PFSK-1 (cell line): Measurements from ENCODE around the gene TMEM120B.

Experiments used
- FOXP2 ChIP-seq: optimal IDR thresholded peaks from 2 replicates; pipeline ENCODE3; 2011; ENCODE audit warnings: borderline replicate concordance, control low read depth, inconsistent platforms; ENCODE audit not compliant: insufficient read depth; ENCODE audit errors: extremely low read length, extremely low read depth
- POLR2AphosphoS5 ChIP-seq: IDR thresholded peaks from 2 replicates; pipeline ENCODE4 v1.6.1; 2012; ENCODE audit warnings: low read depth, mild to moderate bottlenecking, control low read depth, low read length, moderate library complexity
- SIN3A ChIP-seq: IDR thresholded peaks from 2 replicates; pipeline ENCODE4 v1.6.1; 2012; ENCODE audit warnings: mild to moderate bottlenecking, low read length, moderate library complexity, borderline replicate concordance; ENCODE audit not compliant: insufficient read depth
- TAF1 ChIP-seq: IDR thresholded peaks from 2 replicates; pipeline ENCODE4 v1.6.1; 2012; ENCODE audit warnings: low read length, control low read depth, borderline replicate concordance; ENCODE audit not compliant: insufficient read depth
- TF ChIP-seq, protein P1 (sequence below), 2 experiments: IDR thresholded peaks; 2 replicates each; pipeline versions ENCODE4 v1.6.1 to v1.8.0; 2011 to 2012; ENCODE audit warnings: low read depth in 2 of 2, low read length in 2 of 2, control low read depth in 1 of 2, inconsistent platforms in 1 of 2, mild to moderate bottlenecking in 1 of 2, moderate library complexity in 1 of 2; ENCODE audit not compliant: insufficient read depth in 1 of 2

Gene TMEM120B

GRCh38 chr12:121740847-121741246 lies 28.3 kb downstream of the TMEM120B start:
- TF ChIP-seq TAF1 (no peak), FOXP2 (no peak)
- TF ChIP-seq, protein P1, sequence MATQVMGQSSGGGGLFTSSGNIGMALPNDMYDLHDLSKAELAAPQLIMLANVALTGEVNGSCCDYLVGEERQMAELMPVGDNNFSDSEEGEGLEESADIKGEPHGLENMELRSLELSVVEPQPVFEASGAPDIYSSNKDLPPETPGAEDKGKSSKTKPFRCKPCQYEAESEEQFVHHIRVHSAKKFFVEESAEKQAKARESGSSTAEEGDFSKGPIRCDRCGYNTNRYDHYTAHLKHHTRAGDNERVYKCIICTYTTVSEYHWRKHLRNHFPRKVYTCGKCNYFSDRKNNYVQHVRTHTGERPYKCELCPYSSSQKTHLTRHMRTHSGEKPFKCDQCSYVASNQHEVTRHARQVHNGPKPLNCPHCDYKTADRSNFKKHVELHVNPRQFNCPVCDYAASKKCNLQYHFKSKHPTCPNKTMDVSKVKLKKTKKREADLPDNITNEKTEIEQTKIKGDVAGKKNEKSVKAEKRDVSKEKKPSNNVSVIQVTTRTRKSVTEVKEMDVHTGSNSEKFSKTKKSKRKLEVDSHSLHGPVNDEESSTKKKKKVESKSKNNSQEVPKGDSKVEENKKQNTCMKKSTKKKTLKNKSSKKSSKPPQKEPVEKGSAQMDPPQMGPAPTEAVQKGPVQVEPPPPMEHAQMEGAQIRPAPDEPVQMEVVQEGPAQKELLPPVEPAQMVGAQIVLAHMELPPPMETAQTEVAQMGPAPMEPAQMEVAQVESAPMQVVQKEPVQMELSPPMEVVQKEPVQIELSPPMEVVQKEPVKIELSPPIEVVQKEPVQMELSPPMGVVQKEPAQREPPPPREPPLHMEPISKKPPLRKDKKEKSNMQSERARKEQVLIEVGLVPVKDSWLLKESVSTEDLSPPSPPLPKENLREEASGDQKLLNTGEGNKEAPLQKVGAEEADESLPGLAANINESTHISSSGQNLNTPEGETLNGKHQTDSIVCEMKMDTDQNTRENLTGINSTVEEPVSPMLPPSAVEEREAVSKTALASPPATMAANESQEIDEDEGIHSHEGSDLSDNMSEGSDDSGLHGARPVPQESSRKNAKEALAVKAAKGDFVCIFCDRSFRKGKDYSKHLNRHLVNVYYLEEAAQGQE (IDR thresholded peaks at IDR 0.05; ENCODE audit: insufficient read depth in 1 of 2, low read depth in 2 of 2, low read length in 2 of 2), result no peak

DNA sequence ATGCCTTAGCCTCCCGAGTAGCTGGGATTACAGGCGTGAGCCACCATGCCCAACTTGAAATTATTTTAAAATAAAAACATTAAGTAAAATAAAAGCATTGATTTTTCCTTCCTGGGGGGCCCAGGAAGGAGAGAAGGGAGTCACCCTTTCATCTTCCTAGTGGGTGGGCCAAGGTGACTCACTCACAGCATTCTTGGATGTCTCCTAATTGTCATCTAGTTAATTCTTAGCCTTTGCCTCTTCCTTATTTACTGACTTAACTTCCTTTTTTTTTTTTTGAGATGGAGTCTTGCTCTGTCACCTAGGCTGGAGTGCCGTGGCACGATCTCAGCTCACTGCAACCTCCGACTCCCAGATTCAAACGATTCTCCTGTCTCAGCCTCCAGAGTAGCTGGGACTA lies 29.2 kb downstream of the TMEM120B start:
- TF ChIP-seq POLR2AphosphoS5, result no peak
- TF ChIP-seq TAF1, result no peak
- TF ChIP-seq, protein P1 (IDR thresholded peaks at IDR 0.05; ENCODE audit: insufficient read depth in 1 of 2, low read depth in 2 of 2, low read length in 2 of 2), result no peak
- no peak for TF ChIP-seq FOXP2
- TF ChIP-seq SIN3A, result no peak

- no peak for TF ChIP-seq POLR2AphosphoS5
- TF ChIP-seq TAF1, result no peak
- TF ChIP-seq SIN3A, result no peak
- no peak for TF ChIP-seq FOXP2
- TF ChIP-seq, protein P1 (IDR thresholded peaks at IDR 0.05; ENCODE audit: insufficient read depth in 1 of 2, low read depth in 2 of 2, low read length in 2 of 2), result no peak
These were observed 35.6 kb downstream of the TMEM120B start for GRCh38 chr12:121748218-121748570.

DNA sequence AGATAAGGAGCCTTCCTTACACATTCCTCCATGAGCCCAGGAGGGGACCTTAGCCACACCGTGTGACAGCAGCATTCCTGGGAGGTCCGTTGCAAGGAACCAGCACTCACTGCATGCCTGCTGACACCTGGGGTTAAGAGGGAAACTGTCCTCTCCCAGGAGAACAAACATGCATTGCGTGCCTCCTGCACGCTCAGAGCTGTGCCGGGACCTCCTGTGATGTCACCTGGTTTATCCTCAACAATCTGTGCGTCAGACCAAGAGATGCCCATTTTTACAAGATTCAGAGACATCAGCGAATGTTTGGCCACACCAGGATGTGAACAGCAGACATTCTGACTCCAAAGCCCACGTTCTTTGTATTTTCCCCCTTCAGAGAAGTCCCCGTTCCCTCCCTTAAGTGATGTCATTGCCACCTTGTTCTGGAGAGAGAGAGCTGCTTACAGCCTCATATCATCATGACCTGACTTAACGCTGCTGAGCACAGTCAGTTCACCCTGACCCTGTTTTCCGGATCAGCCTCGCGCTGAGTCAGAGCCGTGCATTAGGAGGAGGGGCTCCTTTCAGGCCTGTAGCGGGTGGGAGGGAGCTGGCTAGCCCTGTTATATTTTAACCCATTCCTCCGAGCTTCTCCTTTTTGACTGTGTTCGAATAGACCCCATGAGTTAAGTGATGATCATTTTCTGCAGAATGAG lies 36.2 kb downstream of the TMEM120B start:
- no peak for TF ChIP-seq TAF1
- TF ChIP-seq FOXP2, result no peak
- TF ChIP-seq, protein P1 (IDR thresholded peaks at IDR 0.05; ENCODE audit: insufficient read depth in 1 of 2, low read depth in 2 of 2, low read length in 2 of 2), result no peak
- no peak for TF ChIP-seq POLR2AphosphoS5
- TF ChIP-seq SIN3A, result no peak

DNA sequence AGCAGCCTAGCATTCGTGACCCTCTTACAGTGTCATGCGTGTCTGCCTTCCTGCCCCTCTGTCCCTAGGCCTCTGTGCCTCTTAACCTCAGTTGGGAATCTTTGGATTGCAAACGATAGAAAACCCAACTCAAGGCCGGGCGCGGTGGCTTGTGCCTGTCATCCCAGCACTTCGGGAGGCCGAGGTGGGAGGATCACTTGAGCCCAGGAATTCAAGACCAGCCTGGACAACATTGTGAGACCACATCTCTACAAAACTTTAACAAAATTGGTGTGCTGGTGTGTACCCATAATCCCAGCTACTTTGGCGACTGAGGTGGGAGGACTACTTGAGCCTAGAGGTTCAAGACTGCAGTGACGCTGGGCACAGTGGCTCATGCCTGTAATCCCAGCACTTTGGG lies 36.7 kb downstream of the TMEM120B start:
- TF ChIP-seq FOXP2 (no peak), POLR2AphosphoS5 (no peak), SIN3A (no peak), TAF1 (no peak)
- TF ChIP-seq, protein P1 (IDR thresholded peaks at IDR 0.05; ENCODE audit: insufficient read depth in 1 of 2, low read depth in 2 of 2, low read length in 2 of 2), result no peak
